GM04504 (cell line): ENCODE measurements around the gene PTGDR2.
A peak's percentile ranks its signal among the peaks of the same experiment; 100 is the strongest.

ENCODE experiments used
- DNase-seq: peaks from one replicate; pipeline ENCODE4 v3.0.0-alpha.2; 2012; ENCODE audit warnings: low read depth

The PTGDR2 gene

GRCh38 chr11:60874421-60875365 lies 18.9 kb upstream of the PTGDR2 start:
- no peak for DNase-seq

GRCh38 chr11:60873533-60873932 lies 17.8 kb upstream of the PTGDR2 start:
- DNase-seq, result no peak

GRCh38 chr11:60872961-60873524 lies 17.3 kb upstream of the PTGDR2 start:
- DNase-seq, result peak; percentile 72

- DNase-seq, result peak; percentile 69
Observed at GRCh38 chr11:60872124-60872960, 16.6 kb upstream of the PTGDR2 start.

- peak; percentile 32 for DNase-seq
Observed at GRCh38 chr11:60871378-60872061, 15.8 kb upstream of the PTGDR2 start.

- no peak for DNase-seq
Observed at GRCh38 chr11:60870733-60871377, 15.1 kb upstream of the PTGDR2 start.

GRCh38 chr11:60870276-60870675 lies 14.5 kb upstream of the PTGDR2 start:
- DNase-seq, result no peak

- DNase-seq, result no peak
Observed at GRCh38 chr11:60869451-60869825, 13.7 kb upstream of the PTGDR2 start.

- DNase-seq, result no peak
Observed at GRCh38 chr11:60868682-60869450, 13.1 kb upstream of the PTGDR2 start.

- no peak for DNase-seq
Observed at GRCh38 chr11:60867871-60868681, 12.3 kb upstream of the PTGDR2 start.

GRCh38 chr11:60866911-60867870 lies 11.4 kb upstream of the PTGDR2 start, which contains the start of gene ZP1:
TSS of gene ZP1 (plus strand) at chr11:60867542. CDS start at chr11:60867562, 20 bp downstream.
- no peak for DNase-seq

GRCh38 chr11:60864856-60865513 lies 9.2 kb upstream of the PTGDR2 start:
- DNase-seq, result no peak

GRCh38 chr11:60863550-60864521 lies 8.1 kb upstream of the PTGDR2 start:
- no peak for DNase-seq

GRCh38 chr11:60862171-60862570 lies 6.4 kb upstream of the PTGDR2 start:
- DNase-seq, result no peak

- no peak for DNase-seq
Observed at GRCh38 chr11:60860943-60861342, 5.2 kb upstream of the PTGDR2 start.

GRCh38 chr11:60859616-60860250 lies 4.0 kb upstream of the PTGDR2 start:
- no peak for DNase-seq
